H1 (cell line): ENCODE results near the gene TPSAB1. TPM values are rescaled to one million over a fixed set of nuclear protein-coding genes. Genes with fewer than 3 reads are reported as not detected.

Experiments
- CTCF ChIA-PET: fragments of 300-600 bp; sonication (Branson Sonifier 250); formaldehyde crosslinking; loops from one replicate; lab custom pipeline; 2021; ENCODE audit not compliant: partially characterized antibody; lab: Charles Lee
- POLR2A ChIA-PET: fragments of 300-600 bp; sonication (Branson Sonifier 250); formaldehyde crosslinking; loops from one replicate; lab custom pipeline; 2021; ENCODE audit warnings: inconsistent platforms; ENCODE audit not compliant: partially characterized antibody; lab: Charles Lee
- DNase-seq, 2 experiments: peaks; one replicate each; pipeline versions ENCODE4 v3.0.0 to v3.0.0-alpha.2; 2010 to 2022; ENCODE audit warnings: low spot score in 2 of 2, low read depth in 1 of 2, mixed read lengths in 1 of 2
- FAIRE-seq: peaks from 2 replicates; lab custom pipeline; 2011; peaks lifted over from hg19 to GRCh38; lab: Jason Lieb, UNC
- H2AFZ ChIP-seq: 2 replicates; pipeline ENCODE4 v1.8.1; 2012; ENCODE audit warnings: low read length, inconsistent platforms
- H2AK5ac ChIP-seq: 2 replicates; pipeline ENCODE4 v1.6.1; 2013; ENCODE audit warnings: low read depth, low read length
- H2BK120ac ChIP-seq: replicated peaks from 2 replicates; pipeline ENCODE3; 2013; ENCODE audit warnings: low read depth, low read length, inconsistent platforms
- H2BK12ac ChIP-seq: 2 replicates; pipeline ENCODE4 v1.6.1; 2013; ENCODE audit warnings: low read depth, low read length
- H2BK15ac ChIP-seq: 2 replicates; pipeline ENCODE4 v1.6.1; 2013; ENCODE audit warnings: low read length
- H2BK20ac ChIP-seq: 2 replicates; pipeline ENCODE4 v1.6.1; 2013; ENCODE audit warnings: low read length
- H2BK5ac ChIP-seq: 2 replicates; pipeline ENCODE4 v1.6.1; 2013; ENCODE audit warnings: low read depth, low read length
- H3K14ac ChIP-seq: 2 replicates; pipeline ENCODE4 v1.6.1; 2013; ENCODE audit warnings: inconsistent platforms; ENCODE audit not compliant: insufficient read length
- H3K18ac ChIP-seq: 2 replicates; pipeline ENCODE4 v1.6.1; 2013; ENCODE audit warnings: low read length; ENCODE audit errors: extremely low read depth
- H3K23ac ChIP-seq: 2 replicates; pipeline ENCODE4 v1.6.1; 2013; ENCODE audit warnings: inconsistent platforms; ENCODE audit not compliant: insufficient read length
- H3K23me2 ChIP-seq: 2 replicates; pipeline ENCODE4 v1.6.1; 2013; ENCODE audit warnings: low read depth, low read length
- H3K27ac ChIP-seq: 2 replicates; pipeline ENCODE4 v1.6.1; 2011; ENCODE audit warnings: low read depth, low read length, inconsistent platforms
- H3K27me3 ChIP-seq, 4 experiments: replicated peaks in 1 of 4; 1 replicate in 1 of 4; 2 replicates in 3 of 4; pipeline versions ENCODE4 v1.6.1 to v1.8.1; 2011 to 2013; ENCODE audit warnings: low read length in 3 of 4, mild to moderate bottlenecking in 3 of 4, inconsistent platforms in 2 of 4, mixed read lengths in 2 of 4, moderate library complexity in 1 of 4; ENCODE audit not compliant: control insufficient read depth in 3 of 4, insufficient read depth in 3 of 4; ENCODE audit errors: extremely low read depth in 1 of 4
- H3K36me3 ChIP-seq, 4 experiments: 2 replicates each; pipeline versions ENCODE4 v1.6.1 to v1.8.1; 2011 to 2013; ENCODE audit warnings: mild to moderate bottlenecking in 4 of 4, low read length in 3 of 4, moderate library complexity in 2 of 4, control low read depth in 1 of 4, inconsistent platforms in 1 of 4; ENCODE audit not compliant: insufficient read depth in 4 of 4, control insufficient read depth in 2 of 4
- H3K4ac ChIP-seq: replicated peaks from 2 replicates; pipeline ENCODE3; 2013; ENCODE audit warnings: low read length, low read depth, mixed read lengths, inconsistent platforms; ENCODE audit not compliant: insufficient read length
- H3K4me1 ChIP-seq, 4 experiments: replicated peaks in 1 of 4; 1 replicate in 1 of 4; 2 replicates in 3 of 4; pipeline versions ENCODE4 v1.6.1 to v1.8.1; 2011 to 2013; ENCODE audit warnings: low read length in 3 of 4, inconsistent platforms in 2 of 4, mixed read lengths in 1 of 4; ENCODE audit not compliant: insufficient read depth in 4 of 4, control insufficient read depth in 3 of 4
- H3K4me2 ChIP-seq, 2 experiments: 2 replicates each; pipeline versions ENCODE4 v1.6.1 to v1.8.1; 2011 to 2013; ENCODE audit warnings: low read depth in 2 of 2, low read length in 2 of 2, control low read depth in 1 of 2, inconsistent platforms in 1 of 2, mild to moderate bottlenecking in 1 of 2; ENCODE audit not compliant: insufficient read depth in 1 of 2
- H3K4me3 ChIP-seq, 4 experiments: fragments of 200-600, 300-600 bp in 1 of 4; sonication (generic), shearing (Covaris generic), sonication (Bioruptor Twin) in 1 of 4; 2 replicates each; pipeline versions ENCODE4 v1.5.1 to v1.8.1; 2011 to 2016; ENCODE audit warnings: low read length in 4 of 4, low read depth in 3 of 4, control low read depth in 2 of 4, inconsistent platforms in 2 of 4, mild to moderate bottlenecking in 2 of 4, mixed read lengths in 1 of 4, moderate library complexity in 1 of 4; ENCODE audit not compliant: insufficient read depth in 2 of 4; ENCODE audit errors: extremely low read depth in 1 of 4
- H3K56ac ChIP-seq: replicated peaks from 2 replicates; pipeline ENCODE3; 2013; ENCODE audit warnings: low read depth, mild to moderate bottlenecking, mixed read lengths, low read length, inconsistent platforms; ENCODE audit not compliant: insufficient read length
- H3K79me1 ChIP-seq: 2 replicates; pipeline ENCODE4 v1.6.1; 2013; ENCODE audit warnings: low read depth, low read length, control low read depth
- H3K79me2 ChIP-seq, 2 experiments: 2 replicates each; pipeline versions ENCODE4 v1.6.1 to v1.8.1; 2012 to 2013; ENCODE audit warnings: low read length in 2 of 2, mild to moderate bottlenecking in 2 of 2, inconsistent platforms in 1 of 2; ENCODE audit not compliant: insufficient read depth in 2 of 2, control insufficient read depth in 1 of 2
- H3K9ac ChIP-seq, 4 experiments: replicated peaks in 1 of 4; 1 replicate in 1 of 4; 2 replicates in 3 of 4; pipeline versions ENCODE4 v1.6.1 to v1.8.1; 2011 to 2013; ENCODE audit warnings: low read depth in 3 of 4, low read length in 3 of 4, control low read depth in 2 of 4, mild to moderate bottlenecking in 2 of 4, moderate library complexity in 2 of 4, inconsistent platforms in 1 of 4; ENCODE audit errors: extremely low read depth in 1 of 4
- H3K9me3 ChIP-seq, 2 experiments: 2 replicates each; pipeline versions ENCODE4 v1.6.1 to v1.8.1; 2012 to 2013; ENCODE audit warnings: mild to moderate bottlenecking in 2 of 2, moderate library complexity in 2 of 2, control low read depth in 1 of 2, inconsistent platforms in 1 of 2, low read depth in 1 of 2, low read length in 1 of 2, mixed read lengths in 1 of 2; ENCODE audit not compliant: insufficient read depth in 2 of 2
- H4K20me1 ChIP-seq, 2 experiments: replicated peaks in 1 of 2; 2 replicates each; pipeline versions ENCODE3 to v1.8.1; 2011 to 2013; ENCODE audit warnings: inconsistent platforms in 2 of 2, low read length in 2 of 2, mild to moderate bottlenecking in 1 of 2; ENCODE audit not compliant: insufficient read depth in 2 of 2, control insufficient read depth in 1 of 2
- H4K5ac ChIP-seq: 2 replicates; pipeline ENCODE4 v1.6.1; 2013; ENCODE audit warnings: low read length, low read depth, mixed read lengths, inconsistent platforms; ENCODE audit not compliant: insufficient read length
- H4K8ac ChIP-seq: 2 replicates; pipeline ENCODE4 v1.8.0; 2013; ENCODE audit warnings: mild to moderate bottlenecking, moderate library complexity, low read length, inconsistent platforms; ENCODE audit not compliant: insufficient read depth; ENCODE audit errors: extremely low read depth
- H4K91ac ChIP-seq: replicated peaks from 2 replicates; pipeline ENCODE3; 2013; ENCODE audit warnings: low read length, mixed read lengths, inconsistent platforms; ENCODE audit not compliant: insufficient read length
- CHD1 ChIP-seq: IDR thresholded peaks from 2 replicates; pipeline ENCODE4 v1.6.1; 2012; ENCODE audit warnings: low read depth, low read length, improper control_type of control experiment
- FOSL1 ChIP-seq: IDR thresholded peaks from 2 replicates; pipeline ENCODE4 v1.6.1; 2011; ENCODE audit warnings: mild to moderate bottlenecking, low read depth, low read length, moderate library complexity; ENCODE audit not compliant: insufficient read depth
- POLR2A ChIP-seq, 2 experiments: IDR thresholded peaks; 1 replicate in 1 of 2; 2 replicates in 1 of 2; pipeline ENCODE4 v1.6.1; 2011; ENCODE audit warnings: low read depth in 2 of 2, low read length in 2 of 2, mild to moderate bottlenecking in 2 of 2; ENCODE audit errors: control extremely low read depth in 1 of 2
- POU5F1 ChIP-seq: IDR thresholded peaks from 2 replicates; pipeline ENCODE4 v1.6.1; 2011; ENCODE audit warnings: low read depth, mild to moderate bottlenecking, low read length, moderate library complexity
- RAD21 ChIP-seq, 2 experiments: IDR thresholded peaks in 1 of 2; conservative IDR thresholded peaks in 1 of 2; 2 replicates each; pipeline ENCODE4 v1.6.1; 2011; ENCODE audit warnings: low read depth in 2 of 2, low read length in 2 of 2, improper control_type of control experiment in 1 of 2, inconsistent platforms in 1 of 2, mild to moderate bottlenecking in 1 of 2, moderate library complexity in 1 of 2
- RBBP5 ChIP-seq: IDR thresholded peaks from 2 replicates; pipeline ENCODE4 v1.7.1; 2012; ENCODE audit warnings: low read depth, mild to moderate bottlenecking, inconsistent platforms, low read length, moderate library complexity, borderline replicate concordance
- SIRT6 ChIP-seq: IDR thresholded peaks from one replicate; pipeline ENCODE4 v1.7.1; 2012; ENCODE audit warnings: low read length, inconsistent platforms
- SP2 ChIP-seq: IDR thresholded peaks from 2 replicates; pipeline ENCODE4 v1.6.1; 2012; ENCODE audit warnings: mild to moderate bottlenecking, low read length, inconsistent platforms
- SUZ12 ChIP-seq: fragments of 200-600 bp; sonication (generic); IDR thresholded peaks from 2 replicates; pipeline ENCODE4 v1.6.1; 2012; ENCODE audit warnings: mild to moderate bottlenecking, inconsistent platforms, low read length, moderate library complexity, mixed read lengths
- TAF7 ChIP-seq: optimal IDR thresholded peaks from 2 replicates; pipeline ENCODE3; 2011; ENCODE audit warnings: low read depth, mild to moderate bottlenecking, inconsistent platforms, low read length, moderate library complexity, borderline replicate concordance
- TCF12 ChIP-seq: IDR thresholded peaks from 2 replicates; pipeline ENCODE4 v1.6.1; 2011; ENCODE audit warnings: low read depth, mild to moderate bottlenecking, low read length
- WGBS, 2 experiments: shearing (Covaris generic) in 1 of 2; methylation state at CpG; one replicate each; pipeline versions ENCODE4 v1.1.6 to v1.1.7; 2013 to 2015; ENCODE audit warnings: low lambda C conversion rate in 2 of 2, mixed read lengths in 2 of 2, inconsistent platforms in 1 of 2, low coverage in 1 of 2, missing lambda C conversion rate in 1 of 2; ENCODE audit not compliant: insufficient replicate concordance in 2 of 2, insufficient coverage in 1 of 2, insufficient read length in 1 of 2; ENCODE audit errors: extremely low coverage in 1 of 2, missing lambda C conversion rate in 1 of 2; 5-methylcytosine and 5-hydroxymethylcytosine counted together
- polyA plus RNA-seq, 7 experiments: library from polyadenylated mRNA; depleted of rRNA in 3 of 7; stranded (reverse) in 5 of 7; unstranded in 2 of 7; fragments of >200 nt in 5 of 7; fragments of 200-250 nt in 2 of 7; gene quantifications; 1 replicate in 5 of 7; 2 replicates in 1 of 7; 4 replicates in 1 of 7; pipeline versions ENCODE4 v1.2.1 to v1.2.3, GENCODE V29; 2011 to 2013; ENCODE audit warnings: missing spikeins in 2 of 7, mixed read lengths in 2 of 7
- total RNA-seq: library from RNA; stranded (reverse); fragmentation: NEBNext Ultra II Directional; extraction: Animal tissue kit (Norgen Biotek cat#: 25700); gene quantifications from 2 replicates; pipeline ENCODE4 v1.2.1, GENCODE V29; 2021
- TF ChIP-seq, protein P1 (sequence below): IDR thresholded peaks from 2 replicates; pipeline ENCODE4 v1.6.1; 2012; ENCODE audit warnings: inconsistent platforms
- TF ChIP-seq, protein P2 (sequence below): IDR thresholded peaks from 2 replicates; pipeline ENCODE4 v1.6.1; 2011; ENCODE audit warnings: low read depth, mild to moderate bottlenecking, low read length; ENCODE audit not compliant: insufficient read depth

TPSAB1 gene
- total and polyA plus RNA-seq, 2 of the 8 experiments (the other 6 are each of a cell fraction or from before 2014, with no cell fraction given) = 0.09 TPM; not detected in 1

DNA sequence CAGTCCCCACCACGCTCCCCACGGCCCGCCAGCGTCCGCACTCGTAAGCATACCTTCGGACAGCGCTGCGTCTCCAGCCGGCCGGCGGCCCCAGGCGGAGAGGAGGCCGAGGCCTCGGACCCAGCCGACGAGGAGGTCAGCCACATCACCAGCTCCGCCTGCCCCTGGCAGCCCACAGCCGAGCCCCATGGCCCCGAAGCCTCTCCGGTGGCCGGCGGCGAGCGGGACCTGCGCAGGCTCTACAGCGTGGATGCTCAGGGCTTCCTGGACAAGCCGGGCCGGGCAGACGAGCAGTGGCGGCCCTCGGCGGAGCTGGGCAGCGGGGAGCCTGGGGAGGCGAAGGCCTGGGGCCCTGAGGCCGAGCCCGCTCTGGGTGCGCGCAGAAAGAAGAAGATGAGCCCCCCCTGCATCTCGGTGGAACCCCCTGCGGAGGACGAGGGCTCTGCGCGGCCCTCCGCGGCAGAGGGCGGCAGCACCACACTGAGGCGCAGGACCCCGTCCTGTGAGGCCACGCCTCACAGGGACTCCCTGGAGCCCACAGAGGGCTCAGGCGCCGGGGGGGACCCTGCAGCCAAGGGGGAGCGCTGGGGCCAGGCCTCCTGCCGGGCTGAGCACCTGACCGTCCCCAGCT lies 20.3 kb upstream of the TPSAB1 start:
- Histone ChIP-seq H3K9ac (no peak overlapping the region), H2BK12ac (no peak overlapping the region), H3K36me3 (peaks cover 2 to 46% (median 8%) of the 10 kb centered on the region in 4 experiments; a peak in 6 of 8 replicates), H3K79me1 (no peaks in the 10 kb centered on the region), H3K27ac (no peak overlapping the region), H3K9me3 (no peaks in the 10 kb centered on the region), H4K5ac (no peak overlapping the region), H2BK20ac (no peak overlapping the region), H2BK120ac (no peak overlapping the region), H3K18ac (no peak overlapping the region), H3K4me2 (no peak overlapping the region), H2BK5ac (no peak overlapping the region), H2AK5ac (no peak overlapping the region), H4K20me1 (peaks cover 0 to 10% of the 10 kb centered on the region in 2 experiments), H3K4me1 (no peaks in the 10 kb centered on the region), H3K23me2 (no peaks in the 10 kb centered on the region), H2BK15ac (no peak overlapping the region), H3K23ac (no peak overlapping the region), H3K4me3 (no peak overlapping the region), H3K4ac (no peak overlapping the region), H2AFZ (no peak overlapping the region), H3K56ac (no peak overlapping the region), H3K14ac (no peak overlapping the region), H3K27me3 (no peaks in the 10 kb centered on the region), H4K8ac (peak overlapping the region; percentile 68), H3K79me2 (no peaks in the 10 kb centered on the region), H4K91ac (no peak overlapping the region)
- ChIA-PET POLR2A (interaction anchor here (1.2 kb wide), 1 partner anchor 437 kb away, joined by 4 read pairs; no protein-coding TSS in a partner anchor), CTCF (no interaction called here)
- FAIRE-seq (no peak), DNase-seq (no peak)
- 96% methylated on average over 28 of the region's 55 CpGs; no CpG with 5 or more reads in 1 of the 2 experiments for WGBS, 2 experiments
- no peak for TF ChIP-seq POLR2A (IDR thresholded peaks at IDR 0.05; ENCODE audit: control extremely low read depth in 1 of 2, low read depth in 2 of 2, low read length in 2 of 2)
- no peak for TF ChIP-seq RBBP5
- no peak for TF ChIP-seq SIRT6
- no peak for TF ChIP-seq RAD21 (IDR thresholded peaks at IDR 0.05 in 1 of 2, conservative IDR thresholded peaks at IDR 0.05 in 1 of 2; ENCODE audit: low read depth in 2 of 2, low read length in 2 of 2)
- no peak for TF ChIP-seq TAF7
- TF ChIP-seq, protein P1, sequence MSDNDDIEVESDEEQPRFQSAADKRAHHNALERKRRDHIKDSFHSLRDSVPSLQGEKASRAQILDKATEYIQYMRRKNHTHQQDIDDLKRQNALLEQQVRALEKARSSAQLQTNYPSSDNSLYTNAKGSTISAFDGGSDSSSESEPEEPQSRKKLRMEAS = no peak
- TF ChIP-seq FOSL1 = no peak
- TF ChIP-seq, protein P2, sequence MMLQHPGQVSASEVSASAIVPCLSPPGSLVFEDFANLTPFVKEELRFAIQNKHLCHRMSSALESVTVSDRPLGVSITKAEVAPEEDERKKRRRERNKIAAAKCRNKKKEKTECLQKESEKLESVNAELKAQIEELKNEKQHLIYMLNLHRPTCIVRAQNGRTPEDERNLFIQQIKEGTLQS = no peak
- no peak for TF ChIP-seq POU5F1
- no peak for TF ChIP-seq TCF12
- no peak for TF ChIP-seq CHD1
- no peak for TF ChIP-seq SUZ12
- TF ChIP-seq SP2 = no peak
